Left forelimb (tissue), 1 donor: ENCODE data around the gene CRIP1.

Source experiments
- DNase-seq: peaks from one replicate; pipeline ENCODE4 v3.0.0-alpha.2; 2018; ENCODE audit warnings: low spot score

Gene CRIP1

DNA sequence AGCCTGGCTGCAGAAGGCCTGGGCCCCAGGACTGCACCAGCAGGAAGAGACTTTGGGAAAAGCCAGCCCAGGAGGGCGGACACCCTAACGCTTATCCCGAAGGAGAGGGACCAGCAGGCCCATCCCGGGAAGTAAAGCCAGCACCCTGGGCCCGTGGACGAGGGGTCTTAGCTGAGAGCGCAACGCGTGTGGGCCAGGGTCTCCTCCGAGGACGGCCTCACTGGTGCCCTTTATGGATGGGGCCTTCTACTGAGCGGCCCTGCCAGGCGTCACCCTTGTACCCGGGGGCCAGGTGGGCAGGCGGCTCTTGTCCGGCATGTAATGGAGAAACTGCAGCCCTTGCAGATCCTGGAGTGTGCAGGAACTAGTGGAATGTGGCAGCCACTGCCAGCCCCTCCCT is 18.4 kb downstream of the CRIP1 start:
- DNase-seq: no peak

DNA sequence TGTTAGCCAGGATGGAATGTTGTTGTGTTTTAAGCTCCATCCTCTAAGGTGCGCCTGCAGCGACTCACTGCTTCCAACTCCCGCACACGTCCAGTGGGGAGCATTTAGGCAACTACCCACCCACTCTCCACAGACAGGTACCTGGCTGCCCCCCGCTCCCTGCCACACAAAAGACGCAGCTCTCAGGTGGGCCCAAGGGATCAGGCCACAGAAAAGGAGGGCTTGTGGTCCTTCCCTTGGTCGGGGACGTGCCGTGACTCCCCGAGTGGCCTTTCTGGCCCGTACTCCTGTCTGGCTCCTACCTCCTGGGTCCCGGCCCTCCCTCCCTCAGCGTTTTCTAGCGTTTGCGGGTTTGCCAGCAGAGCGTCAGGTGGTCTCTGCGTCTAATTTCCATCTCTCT is 20.6 kb downstream of the CRIP1 start:
- no peak for DNase-seq

DNA sequence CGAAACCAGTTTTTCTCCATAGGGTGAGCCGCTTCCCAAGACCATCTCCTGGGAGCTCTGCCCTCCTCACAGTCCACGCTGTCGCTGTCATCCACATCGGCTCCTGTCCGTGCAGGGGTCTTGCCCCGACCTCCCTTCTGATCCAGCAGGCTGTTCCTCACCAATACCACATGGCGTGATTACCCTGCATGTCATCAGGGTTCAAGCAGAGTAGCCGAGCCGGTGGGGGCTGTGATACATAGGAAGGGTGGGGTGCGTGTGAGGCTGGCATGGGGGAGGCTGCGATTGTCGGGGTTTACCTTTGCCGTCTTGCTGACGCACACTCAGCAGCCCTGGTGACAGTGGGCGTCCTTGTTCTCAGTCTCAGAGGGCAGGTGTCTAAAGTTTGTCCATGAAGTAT is 21.4 kb downstream of the CRIP1 start:
- no peak for DNase-seq

DNA sequence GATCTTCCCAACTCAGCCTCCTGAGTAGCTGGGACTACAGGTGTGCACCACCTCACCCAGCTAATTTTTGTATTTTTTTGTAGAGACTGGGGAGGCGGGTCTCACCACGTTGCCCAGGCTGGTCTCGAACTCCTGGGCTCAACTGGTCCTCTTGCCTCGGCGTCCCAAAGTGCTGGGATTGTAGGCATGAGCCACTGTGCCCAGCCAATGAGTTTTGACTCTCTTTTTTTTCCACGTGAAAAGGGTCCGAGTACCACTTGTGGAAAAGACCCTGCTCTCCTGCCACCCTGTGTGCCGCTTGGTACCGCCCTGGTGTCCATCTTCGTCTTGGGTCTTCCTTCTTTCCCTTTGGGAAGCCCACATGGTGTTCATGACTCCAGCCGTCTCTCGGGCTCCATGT is 21.9 kb downstream of the CRIP1 start:
- DNase-seq: no peak

DNA sequence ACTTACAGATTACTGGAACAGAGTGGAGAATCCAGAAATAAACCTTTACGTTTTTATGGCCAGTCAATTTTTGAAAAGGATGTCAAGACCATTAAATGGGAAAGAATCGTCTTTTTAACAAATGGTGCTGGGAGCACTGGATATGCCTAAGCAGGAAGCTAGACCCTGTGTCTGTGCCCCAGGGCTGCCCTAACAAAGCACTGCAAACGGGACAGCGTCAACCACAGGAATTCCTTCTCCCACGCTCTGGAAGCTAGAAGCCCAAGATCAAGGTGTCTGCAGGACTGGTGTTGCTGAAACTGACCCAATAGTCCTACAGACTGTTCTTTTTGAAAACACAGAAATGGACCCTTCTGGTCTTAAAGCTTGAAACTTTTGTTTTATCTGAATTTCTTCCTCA is 30.4 kb downstream of the CRIP1 start:
- no peak for DNase-seq

DNA sequence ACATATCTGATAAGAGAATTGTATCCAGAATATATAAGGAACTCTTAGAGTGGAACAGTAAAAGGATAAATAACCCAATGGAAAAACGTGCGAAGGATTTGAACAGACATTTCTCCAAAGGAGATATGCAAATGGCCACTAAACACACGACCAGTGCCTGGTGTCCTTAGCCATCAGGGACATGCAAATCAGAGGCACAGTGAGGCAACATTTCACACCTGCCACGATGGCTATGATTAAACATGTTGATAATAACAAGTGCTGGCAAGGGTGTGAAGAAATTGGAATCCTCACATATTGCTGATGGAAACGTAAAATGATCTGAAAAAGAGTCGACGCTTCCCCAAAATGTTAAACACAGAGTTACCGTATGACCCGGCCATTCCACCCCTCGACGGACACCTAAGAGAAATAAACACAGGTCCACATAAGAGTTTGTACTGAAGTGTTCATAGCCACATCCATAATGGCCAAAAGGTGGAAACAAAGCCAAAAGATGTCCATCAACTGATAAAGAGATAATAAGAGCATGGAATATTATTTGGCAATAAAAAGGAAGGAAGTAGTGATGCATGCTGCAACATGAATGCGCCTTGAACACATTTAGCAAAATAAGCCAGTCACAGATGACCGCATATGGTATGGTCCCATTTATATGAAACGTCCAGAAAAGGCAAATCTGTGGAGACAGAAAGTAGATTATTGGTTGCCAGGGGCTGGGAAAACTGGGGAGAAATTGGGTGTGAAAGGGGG is 33.4 kb downstream of the CRIP1 start:
- no peak for DNase-seq

DNA sequence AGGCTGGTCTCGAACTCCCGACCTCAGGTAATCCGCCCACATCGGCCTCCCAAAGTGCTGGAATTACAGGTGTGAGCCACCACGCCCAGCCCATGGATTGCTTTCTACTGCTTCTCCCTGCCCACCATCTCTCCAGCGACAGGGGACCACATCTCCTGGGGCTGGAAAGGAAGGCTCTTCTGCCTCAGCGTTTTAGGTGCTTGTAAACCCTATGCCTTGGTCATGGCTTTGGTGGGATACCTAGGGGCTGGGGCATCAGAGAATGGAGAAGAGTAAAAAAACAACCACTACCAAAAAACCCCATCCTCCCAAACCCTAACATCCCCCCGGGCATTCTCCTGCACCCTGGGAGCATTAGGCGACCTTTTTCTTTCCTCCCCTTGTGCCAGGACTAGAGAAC is 38.6 kb downstream of the CRIP1 start:
- no peak for DNase-seq

DNA sequence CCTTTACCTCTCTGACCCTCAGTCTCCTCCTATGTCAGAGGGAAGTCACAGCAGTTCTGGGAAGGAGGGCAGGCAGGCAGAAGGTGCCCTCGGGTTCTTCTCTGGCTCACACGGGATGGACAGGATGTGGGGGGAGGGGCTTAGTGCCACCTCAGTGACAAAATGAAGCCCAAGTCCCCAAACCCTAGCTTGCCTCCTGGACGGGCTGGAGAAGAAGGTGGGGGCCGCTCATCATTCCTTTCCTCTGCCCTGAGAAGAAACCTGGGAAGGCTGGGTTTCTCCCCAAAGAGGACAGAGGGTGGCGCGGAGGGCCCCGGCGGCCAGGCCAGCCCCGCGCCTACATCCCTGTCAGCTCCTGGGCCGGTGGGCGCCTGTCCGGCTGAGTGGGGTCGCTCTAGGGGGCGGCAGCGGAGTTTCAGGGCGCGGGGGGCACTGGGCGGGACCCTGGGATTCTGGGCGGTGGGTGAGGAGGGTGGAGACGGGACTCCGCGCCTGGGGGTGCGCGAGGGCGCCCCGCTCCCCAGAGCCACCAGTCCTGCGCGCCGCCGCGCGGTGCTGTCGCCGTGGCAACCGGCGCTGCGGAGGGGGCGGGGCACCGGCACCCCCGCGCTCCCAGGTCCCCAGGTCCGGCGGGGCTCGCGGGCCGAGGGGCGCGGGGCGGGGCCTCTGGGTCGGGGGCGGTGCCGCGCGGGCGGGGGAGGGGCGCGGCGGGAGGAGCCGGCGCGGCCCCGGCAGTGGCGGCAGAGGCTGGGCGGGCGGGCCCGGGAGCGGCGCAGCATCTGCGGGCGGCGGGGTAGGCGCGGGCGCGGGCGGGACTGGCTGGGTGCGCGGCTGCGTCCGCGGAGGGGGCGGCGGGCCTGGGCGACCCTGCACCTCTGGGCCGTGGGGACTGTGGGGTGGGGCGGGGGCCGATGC is 39.4 kb downstream of the CRIP1 start, which contains the start of gene TMEM121:
TSS of gene TMEM121 (plus strand) at position 723 of the 915 bp plus-strand sequence. CDS start 2,252 bp downstream, outside the sequence.
- DNase-seq: peak; percentile 68

DNA sequence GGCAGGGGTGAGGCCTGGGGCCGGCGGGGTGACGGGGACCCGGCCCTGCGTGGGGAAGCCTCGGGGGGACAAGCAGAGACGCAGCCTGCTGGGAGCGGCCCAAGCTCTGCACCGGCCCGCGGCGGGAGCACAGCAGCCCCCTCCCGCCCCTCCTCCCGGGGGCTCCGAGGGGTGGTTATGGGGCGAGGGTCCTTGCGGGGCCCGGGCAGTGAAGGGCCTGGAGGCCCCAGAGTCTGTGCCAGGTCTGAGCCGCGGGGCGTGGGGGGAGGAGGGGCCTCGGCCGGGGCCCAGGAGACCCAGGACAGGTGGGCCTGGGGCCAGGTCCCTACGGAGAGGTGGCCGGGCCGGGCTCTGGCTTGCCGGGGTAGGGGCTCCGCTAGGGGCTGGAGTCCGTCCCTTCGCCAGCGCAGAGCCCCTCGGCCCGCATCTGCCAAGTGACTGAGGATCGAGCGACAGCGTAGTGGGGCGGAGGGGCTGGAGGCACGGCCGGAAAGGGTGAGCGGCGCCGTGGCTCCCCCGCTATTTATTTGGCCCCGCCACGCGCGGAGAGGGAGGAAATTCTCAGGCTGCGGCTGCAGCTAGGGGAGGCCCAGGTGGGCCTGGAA is 40.2 kb downstream of the CRIP1 start:
- DNase-seq: peak; percentile 69

DNA sequence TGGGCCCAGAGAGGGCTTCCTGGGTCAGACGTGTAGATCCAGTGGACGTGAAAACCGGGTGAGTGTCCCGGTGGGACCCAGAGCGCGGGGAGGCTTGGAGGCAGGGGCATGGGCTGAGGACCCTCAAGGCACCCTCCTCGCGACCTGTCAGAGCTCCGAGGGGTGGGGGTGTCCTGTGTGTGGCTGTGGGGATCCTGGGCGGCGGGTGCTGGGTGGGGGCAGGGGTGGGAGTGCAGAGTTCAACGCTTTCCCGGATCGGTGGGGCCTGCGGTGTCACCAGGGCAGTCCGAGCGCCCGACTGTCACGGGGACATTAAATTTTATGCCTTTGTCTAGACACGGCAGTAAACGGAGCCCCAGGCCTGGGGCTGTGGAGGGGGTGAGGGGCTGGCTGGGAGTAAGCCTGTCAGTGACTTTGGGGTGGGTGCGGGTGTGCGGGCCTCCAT is 40.7 kb downstream of the CRIP1 start:
- DNase-seq: no peak

DNA sequence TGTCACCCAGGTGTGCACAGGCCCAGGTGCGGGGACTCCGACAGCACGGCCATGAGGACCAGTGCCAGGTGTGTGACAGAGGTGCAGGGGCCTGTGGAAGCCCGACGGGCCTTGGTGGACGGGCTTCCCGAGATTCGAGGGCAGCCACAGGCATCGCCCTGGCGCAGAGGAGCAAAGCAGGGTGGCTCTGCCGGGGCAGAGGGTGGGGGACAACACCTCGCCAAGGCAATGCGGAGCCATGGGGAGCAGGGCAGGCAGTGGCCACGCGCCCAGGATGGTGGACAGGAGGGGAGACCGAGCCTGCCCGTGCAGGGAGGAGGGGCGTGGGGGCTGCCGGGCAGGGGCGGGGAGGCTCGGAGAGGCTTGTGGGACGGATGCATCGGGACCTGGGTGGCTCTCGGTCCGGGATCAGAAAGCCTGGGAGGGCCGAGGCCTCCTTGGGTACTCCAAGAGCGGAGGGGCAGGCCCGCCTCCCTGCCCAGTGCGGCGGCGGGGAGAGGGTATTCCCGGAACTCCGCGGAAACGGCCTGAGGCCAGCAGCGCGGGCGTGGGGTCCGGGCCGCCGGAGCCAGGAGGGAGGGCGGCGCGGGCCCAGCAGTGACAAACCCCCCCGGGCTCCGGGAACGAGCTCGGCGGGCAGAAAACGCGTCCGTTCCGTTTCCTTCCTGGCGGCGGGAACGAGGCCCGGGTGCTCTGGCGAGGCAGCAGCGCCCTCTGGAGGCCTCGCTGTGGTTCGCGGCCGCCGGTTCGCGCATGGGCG is 41.3 kb downstream of the CRIP1 start:
- peak; percentile 90 for DNase-seq

DNA sequence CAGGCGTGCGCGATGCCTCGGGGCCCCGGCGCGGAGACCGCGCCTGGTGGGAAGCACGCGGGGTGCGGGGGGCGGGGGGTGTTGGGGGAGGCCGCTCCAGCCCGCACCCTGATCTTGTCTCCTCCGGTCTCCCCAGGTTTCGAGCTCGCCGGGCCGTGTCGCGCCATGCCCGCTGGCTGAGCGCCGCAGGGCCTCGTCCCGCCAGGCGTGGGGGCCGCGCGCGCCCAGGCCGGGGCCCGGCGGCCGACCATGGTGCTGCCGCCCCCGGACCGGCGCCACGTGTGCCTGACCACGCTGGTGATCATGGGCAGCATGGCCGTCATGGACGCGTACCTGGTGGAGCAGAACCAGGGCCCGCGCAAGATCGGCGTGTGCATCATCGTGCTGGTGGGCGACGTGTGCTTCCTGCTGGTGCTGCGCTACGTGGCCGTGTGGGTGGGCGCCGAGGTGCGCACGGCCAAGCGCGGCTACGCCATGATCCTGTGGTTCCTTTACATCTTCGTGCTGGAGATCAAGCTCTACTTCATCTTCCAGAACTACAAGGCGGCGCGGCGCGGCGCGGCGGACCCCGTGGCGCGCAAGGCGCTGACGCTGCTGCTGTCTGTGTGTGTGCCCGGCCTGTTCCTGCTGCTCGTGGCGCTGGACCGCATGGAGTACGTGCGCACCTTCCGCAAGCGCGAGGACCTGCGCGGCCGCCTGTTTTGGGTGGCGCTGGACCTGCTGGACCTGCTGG is 42.1 kb downstream of the CRIP1 start:
- DNase-seq: no peak

DNA sequence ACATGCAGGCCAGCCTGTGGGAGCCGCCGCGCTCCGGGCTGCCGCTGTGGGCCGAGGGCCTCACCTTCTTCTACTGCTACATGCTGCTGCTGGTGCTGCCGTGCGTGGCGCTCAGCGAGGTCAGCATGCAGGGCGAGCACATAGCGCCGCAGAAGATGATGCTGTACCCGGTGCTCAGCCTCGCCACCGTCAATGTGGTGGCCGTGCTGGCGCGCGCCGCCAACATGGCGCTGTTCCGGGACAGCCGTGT is 42.6 kb downstream of the CRIP1 start:
- DNase-seq: no peak

DNA sequence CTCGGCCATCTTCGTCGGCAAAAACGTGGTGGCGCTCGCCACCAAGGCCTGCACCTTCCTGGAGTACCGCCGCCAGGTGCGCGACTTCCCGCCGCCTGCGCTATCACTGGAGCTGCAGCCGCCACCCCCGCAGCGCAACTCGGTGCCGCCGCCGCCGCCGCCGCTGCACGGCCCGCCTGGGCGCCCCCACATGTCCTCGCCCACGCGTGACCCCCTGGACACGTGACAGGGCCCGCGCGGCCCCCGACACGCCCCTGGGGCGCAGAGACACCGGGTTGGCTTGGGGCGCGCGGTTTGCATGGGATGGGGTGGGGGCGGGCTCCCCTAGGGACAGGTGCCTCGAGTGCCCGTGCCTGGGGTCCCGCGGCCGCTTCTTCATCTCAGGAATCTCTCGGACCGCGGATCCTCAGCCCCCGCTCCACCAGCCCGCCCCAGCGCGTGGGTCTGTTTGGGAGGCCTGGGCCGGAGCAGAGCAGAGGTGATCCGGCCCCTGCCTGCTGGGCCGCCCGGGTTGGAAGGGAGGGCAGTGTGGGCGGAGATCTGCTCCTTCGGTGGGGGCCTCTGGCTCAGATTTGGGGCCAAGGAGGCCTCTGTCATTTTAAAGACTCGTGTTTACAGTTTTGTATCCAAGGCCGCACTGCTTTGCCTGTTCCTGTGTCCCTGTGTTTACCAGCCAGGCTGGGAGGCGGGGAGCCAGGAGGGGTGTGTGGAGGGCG is 43.0 kb downstream of the CRIP1 start:
- peak; percentile 69 for DNase-seq

DNA sequence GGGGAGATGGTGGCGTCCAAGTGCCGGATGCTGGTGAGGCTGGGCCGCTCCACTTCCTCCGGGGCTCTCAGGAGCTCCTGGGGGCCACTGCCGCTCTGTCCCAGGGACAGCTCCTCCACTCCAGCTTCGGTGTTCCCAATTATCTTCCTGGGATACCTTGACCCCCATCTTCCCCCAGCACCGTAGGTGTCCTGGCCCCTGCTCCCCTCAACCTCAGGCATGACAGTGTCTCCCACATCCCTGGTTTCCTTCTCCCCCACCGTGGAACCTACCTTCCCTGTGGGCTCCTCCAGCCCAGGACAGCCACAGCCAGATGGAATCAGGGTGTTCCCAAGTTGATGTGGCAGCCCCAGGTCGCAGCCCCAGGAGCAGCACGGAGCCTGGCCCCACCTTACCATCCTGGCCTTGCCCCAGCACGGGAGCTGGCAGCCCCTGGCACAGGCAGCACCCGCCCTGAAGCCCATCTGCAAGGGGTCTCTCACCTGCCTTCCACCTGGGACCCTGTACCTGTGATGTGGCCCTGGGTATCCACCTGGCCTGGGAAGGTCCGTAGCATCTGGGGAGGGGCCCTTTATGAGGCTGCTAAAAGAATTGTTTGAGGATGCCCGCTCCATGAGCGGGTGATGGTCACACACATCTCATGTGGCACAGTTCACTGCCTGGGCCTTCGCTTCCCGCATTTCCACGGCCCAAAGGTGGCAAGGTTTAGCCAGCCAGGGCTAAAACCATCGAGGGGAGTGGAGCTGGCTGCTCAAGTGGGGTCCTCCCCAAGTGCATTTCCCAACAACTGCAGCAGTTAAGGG is 43.8 kb downstream of the CRIP1 start:
- no peak for DNase-seq

DNA sequence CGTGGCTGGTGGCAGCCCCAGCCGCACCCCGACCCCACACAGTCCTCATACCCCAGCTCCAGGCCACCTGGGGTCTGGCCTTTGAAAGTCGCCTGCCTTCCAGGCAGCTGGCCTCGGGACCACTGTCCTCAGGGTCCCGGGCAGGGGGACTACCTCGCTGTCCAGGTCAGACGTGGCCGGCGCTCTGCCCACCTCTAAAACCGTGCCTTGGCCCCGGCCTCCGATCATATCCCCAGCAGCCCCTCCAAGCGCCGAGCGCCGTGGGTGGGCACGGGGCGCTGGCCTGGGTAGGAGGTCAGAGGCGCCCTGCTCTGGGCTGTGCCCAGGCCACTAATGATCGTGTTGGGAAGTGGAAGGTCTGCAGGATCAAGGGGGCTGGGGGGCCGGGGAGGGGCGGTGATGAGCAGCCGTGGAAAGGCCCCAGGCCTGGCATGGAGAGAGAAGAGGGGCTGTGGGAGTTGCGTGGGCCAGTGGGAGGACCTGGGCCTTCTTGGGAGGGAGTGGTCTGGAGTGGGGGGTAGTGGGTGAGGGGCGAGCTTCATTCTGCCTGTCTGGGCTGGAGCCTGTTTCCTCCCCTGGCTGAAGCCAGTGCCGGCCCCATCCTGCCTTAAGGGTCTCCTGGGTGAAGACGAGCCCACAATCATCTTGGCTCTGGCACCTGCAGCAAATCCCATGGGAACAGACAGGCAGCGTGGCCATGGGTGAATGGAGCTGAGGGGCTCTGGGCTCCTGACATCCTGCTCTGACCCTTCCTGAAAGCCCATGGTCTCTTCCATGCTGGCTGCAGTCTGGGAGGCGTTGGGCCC is 44.6 kb downstream of the CRIP1 start:
- DNase-seq: no peak

DNA sequence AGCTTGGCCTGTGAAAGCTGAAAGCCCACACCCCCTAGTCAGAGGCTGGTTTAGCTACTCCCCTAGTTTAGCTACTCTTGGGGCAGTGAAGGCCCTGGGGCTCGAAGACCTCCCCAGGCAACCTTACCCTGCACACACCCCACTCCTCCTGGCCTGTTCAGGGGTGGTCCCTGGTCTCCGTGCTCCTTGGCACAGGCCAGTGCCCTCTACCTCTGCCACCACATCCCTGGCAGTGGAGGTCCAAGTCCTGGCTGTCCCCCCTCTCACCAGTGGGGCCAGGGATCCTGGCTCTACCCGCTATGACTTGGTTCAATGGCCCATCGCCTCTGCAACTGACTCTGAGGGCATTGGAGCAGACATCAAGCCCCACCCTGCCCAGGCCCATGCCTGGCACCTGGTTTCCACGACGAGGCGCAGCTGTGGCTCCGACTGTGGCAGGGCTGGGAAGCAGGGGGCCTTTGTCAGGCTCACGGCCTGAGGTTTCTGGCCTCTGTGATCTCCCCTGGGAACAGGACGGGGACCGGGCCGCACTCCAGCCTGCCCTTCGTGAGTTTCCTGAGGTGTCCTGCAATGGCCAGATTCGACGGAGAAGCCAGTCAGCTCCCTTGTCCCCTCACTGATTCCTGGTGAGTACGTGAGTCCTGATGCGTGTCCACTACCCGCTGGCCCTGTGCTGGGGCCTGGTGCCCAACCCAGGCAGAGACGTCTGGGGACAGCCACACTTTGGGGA is 45.4 kb downstream of the CRIP1 start:
- no peak for DNase-seq

DNA sequence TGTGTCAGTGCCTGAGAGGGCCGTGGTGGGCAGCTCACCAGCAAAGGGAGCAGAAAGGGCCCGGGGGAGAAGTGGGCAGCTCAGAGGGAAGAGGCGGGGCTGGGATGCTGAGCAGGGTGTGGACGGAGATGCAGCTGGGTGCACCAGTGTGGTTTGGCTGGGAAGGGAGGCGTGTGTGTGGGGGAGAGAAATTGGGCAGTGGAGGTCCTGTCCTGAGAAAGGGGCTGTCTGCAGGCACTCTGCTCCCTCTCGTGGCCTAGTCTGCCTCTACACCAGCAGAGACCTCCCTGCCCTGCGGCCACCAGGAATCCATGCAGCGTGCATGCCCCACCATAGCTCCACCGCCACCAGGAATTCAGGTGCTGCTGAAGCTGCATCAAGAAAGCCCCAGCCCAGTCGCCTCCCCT is 46.1 kb downstream of the CRIP1 start:
- no peak for DNase-seq
